ENCODE measurements around the gene RPSA.

- TF ChIP-seq POLR2A (IDR thresholded peaks at IDR 0.05; ENCODE audit: low read length) (no peak), GATA1 (IDR thresholded peaks at IDR 0.05; ENCODE audit: low read depth, low read length) (no peak)
Observed at GRCh38 chr3:39401983-39402382, 4.5 kb upstream of the RPSA start.

Data from erythroblast (primary cell).